Stimulated activated effector memory CD8-positive, alpha-beta T cell treated with anti-CD3 and anti-CD28 coated beads, Interleukin-12 subunit alpha, Interleukin-12 subunit beta, amount 100 ng/mL, for 72 hours (primary cell): ENCODE data around the gene GPR150.
A peak's percentile ranks its signal among the peaks of the same experiment; 100 is the strongest.
"Not testable (repeated sequence)": the region's sequence is repeated elsewhere in the genome, so short reads cannot be mapped to it uniquely, and the experiment has no call there.

Source experiments
- ATAC-seq: fragments of 150-1000 bp; cut with Tn5 transposase; 2 replicates; pipeline ENCODE4 v1.10.0; 2021
- DNase-seq, 2 donors: peaks; one replicate each; pipeline ENCODE4 v3.0.0; 2021 to 2022; ENCODE audit warnings: low spot score in 2 of 2
- H3K27ac Mint-ChIP-seq: one replicate; pipeline ENCODE4 v1.8.0; 2022; ENCODE audit warnings: mild to moderate bottlenecking, mixed read lengths
- H3K36me3 Mint-ChIP-seq: one replicate; pipeline ENCODE4 v1.8.0; 2022; ENCODE audit warnings: mild to moderate bottlenecking, mixed read lengths
- H3K4me1 Mint-ChIP-seq: one replicate; pipeline ENCODE4 v1.8.0; 2022; ENCODE audit warnings: mixed read lengths
- H3K4me3 Mint-ChIP-seq: one replicate; pipeline ENCODE4 v1.8.0; 2022; ENCODE audit warnings: mild to moderate bottlenecking, mixed read lengths
- H3K9me3 Mint-ChIP-seq: one replicate; pipeline ENCODE4 v1.8.0; 2022; ENCODE audit warnings: mixed read lengths

The GPR150 gene

GRCh38 chr5:95633671-95634070 lies 13.8 kb downstream of the GPR150 start:
- Mint-ChIP-seq H3K27ac (no peak overlapping the region), H3K36me3 (peaks cover 6% of the 10 kb centered on the region), H3K4me3 (no peak overlapping the region), H3K9me3 (no peaks in the 10 kb centered on the region), H3K4me1 (peaks cover 22% of the 10 kb centered on the region)
- DNase-seq (no peak), ATAC-seq (no peak)

- no peak overlapping the region for H3K27ac Mint-ChIP-seq
- no peak for ATAC-seq
- H3K4me1 Mint-ChIP-seq, result peaks cover 22% of the 10 kb centered on the region
Observed at GRCh38 chr5:95634081-95634480, 14.2 kb downstream of the GPR150 start.

GRCh38 chr5:95638632-95639031 lies 18.7 kb downstream of the GPR150 start:
- DNase-seq (no peak), ATAC-seq (no peak)
- H3K27ac Mint-ChIP-seq, result no peak overlapping the region
- no peaks in the 10 kb centered on the region for H3K36me3 Mint-ChIP-seq
- H3K9me3 Mint-ChIP-seq, result no peaks in the 10 kb centered on the region
- no peak overlapping the region for H3K4me3 Mint-ChIP-seq
- peaks cover 4% of the 10 kb centered on the region for H3K4me1 Mint-ChIP-seq

More at GRCh38 chr5:95634081-95634480, 14.2 kb downstream of the GPR150 start:
- DNase-seq, result no peak
- no peak overlapping the region for H3K4me3 Mint-ChIP-seq
- no peaks in the 10 kb centered on the region for H3K9me3 Mint-ChIP-seq
- H3K36me3 Mint-ChIP-seq, result peaks cover 6% of the 10 kb centered on the region

GRCh38 chr5:95641741-95642220 lies 21.9 kb downstream of the GPR150 start:
- no peaks in the 10 kb centered on the region for H3K9me3 Mint-ChIP-seq
- H3K27ac Mint-ChIP-seq, result no peak overlapping the region
- ATAC-seq, result no peak
- no peak overlapping the region for H3K4me3 Mint-ChIP-seq
- H3K36me3 Mint-ChIP-seq, result no peaks in the 10 kb centered on the region
- no peak for DNase-seq
- peaks cover 17% of the 10 kb centered on the region for H3K4me1 Mint-ChIP-seq

- ATAC-seq (no peak), DNase-seq (no peak)
- Mint-ChIP-seq H3K27ac (no peak overlapping the region), H3K4me1 (peaks cover 17% of the 10 kb centered on the region), H3K4me3 (no peak overlapping the region), H3K36me3 (no peaks in the 10 kb centered on the region), H3K9me3 (no peaks in the 10 kb centered on the region)
Observed at GRCh38 chr5:95643152-95643551, 23.3 kb downstream of the GPR150 start.

- no peaks in the 10 kb centered on the region for H3K36me3 Mint-ChIP-seq
- ATAC-seq (peak; percentile 29), DNase-seq (peak in 1 of 2 donors; percentile 58)
- H3K4me1 Mint-ChIP-seq, result peaks cover 12% of the 10 kb centered on the region
- no peaks in the 10 kb centered on the region for H3K9me3 Mint-ChIP-seq
- H3K4me3 Mint-ChIP-seq, result no peak overlapping the region
- H3K27ac Mint-ChIP-seq, result no peak overlapping the region
Observed at GRCh38 chr5:95644351-95645042, 24.6 kb downstream of the GPR150 start.

- DNase-seq, result not testable (repeated sequence)
- peaks cover 12% of the 10 kb centered on the region for H3K4me1 Mint-ChIP-seq
Observed at GRCh38 chr5:95646226-95646568, 26.3 kb downstream of the GPR150 start.

GRCh38 chr5:95646569-95647431 lies 26.9 kb downstream of the GPR150 start, which contains the start of gene RFESD:
RFESD (plus strand) TSS chr5:95646777; CDS start chr5:95652272, 5,495 bp downstream.
- Mint-ChIP-seq H3K4me1 (peaks cover 12% of the 10 kb centered on the region), H3K27ac (peak within 1 kb of the TSS; percentile 91), H3K36me3 (no peaks in the 10 kb centered on the region), H3K9me3 (no peaks in the 10 kb centered on the region), H3K4me3 (peak within 1 kb of the TSS; percentile 76)
- peak; percentile 93 to 97 for DNase-seq
- peak; percentile 98 for ATAC-seq

More at GRCh38 chr5:95646226-95646568, 26.3 kb downstream of the GPR150 start:
- ATAC-seq, H3K36me3 Mint-ChIP-seq, H3K9me3 Mint-ChIP-seq: not testable (repeated sequence)
- H3K4me3 Mint-ChIP-seq, result peak overlapping the region; percentile 76
- peak overlapping the region; percentile 91 for H3K27ac Mint-ChIP-seq

- DNase-seq, result no peak
- H3K27ac Mint-ChIP-seq, result peak overlapping the region; percentile 59
- peak; percentile 55 for ATAC-seq
Observed at GRCh38 chr5:95647886-95648860, 28.3 kb downstream of the GPR150 start.

GRCh38 chr5:95649274-95649673 lies 29.4 kb downstream of the GPR150 start:
- Mint-ChIP-seq H3K9me3 (no peaks in the 10 kb centered on the region), H3K27ac (no peak overlapping the region), H3K4me3 (no peak overlapping the region), H3K36me3 (peaks cover 9% of the 10 kb centered on the region), H3K4me1 (peaks cover 9% of the 10 kb centered on the region)
- DNase-seq (no peak), ATAC-seq (no peak)

More at GRCh38 chr5:95647886-95648860, 28.3 kb downstream of the GPR150 start:
- Mint-ChIP-seq H3K4me1 (peaks cover 12% of the 10 kb centered on the region), H3K4me3 (peak overlapping the region; percentile 76), H3K36me3 (no peaks in the 10 kb centered on the region), H3K9me3 (no peaks in the 10 kb centered on the region)

- peaks cover 5% of the 10 kb centered on the region for H3K4me1 Mint-ChIP-seq
- ATAC-seq (no peak), DNase-seq (no peak)
- no peak overlapping the region for H3K4me3 Mint-ChIP-seq
- no peak overlapping the region for H3K27ac Mint-ChIP-seq
- peaks cover 9% of the 10 kb centered on the region for H3K36me3 Mint-ChIP-seq
- no peaks in the 10 kb centered on the region for H3K9me3 Mint-ChIP-seq
Observed at GRCh38 chr5:95649842-95650620, 30.1 kb downstream of the GPR150 start.

GRCh38 chr5:95652849-95653248 lies 33.0 kb downstream of the GPR150 start:
- Mint-ChIP-seq H3K9me3 (no peaks in the 10 kb centered on the region), H3K4me1 (no peaks in the 10 kb centered on the region), H3K27ac (no peak overlapping the region), H3K36me3 (peaks cover 9% of the 10 kb centered on the region), H3K4me3 (no peak overlapping the region)
- DNase-seq (no peak), ATAC-seq (no peak)

GRCh38 chr5:95654196-95654595 lies 34.3 kb downstream of the GPR150 start:
- H3K27ac Mint-ChIP-seq, result no peak overlapping the region
- no peaks in the 10 kb centered on the region for H3K4me1 Mint-ChIP-seq
- H3K36me3 Mint-ChIP-seq, result peaks cover 9% of the 10 kb centered on the region
- DNase-seq, result no peak
- ATAC-seq, result no peak
- no peaks in the 10 kb centered on the region for H3K9me3 Mint-ChIP-seq
- H3K4me3 Mint-ChIP-seq, result no peak overlapping the region

- ATAC-seq, result no peak
- Mint-ChIP-seq H3K4me1 (no peaks in the 10 kb centered on the region), H3K36me3 (peaks cover 9% of the 10 kb centered on the region), H3K4me3 (no peak overlapping the region), H3K9me3 (no peaks in the 10 kb centered on the region), H3K27ac (no peak overlapping the region)
- no peak for DNase-seq
Observed at GRCh38 chr5:95655575-95655974, 35.7 kb downstream of the GPR150 start.
